ENCODE measurements around the gene ASCC1.

- no peak for TF ChIP-seq CTCF (IDR thresholded peaks at IDR 0.05; ENCODE audit: insufficient read depth, low read depth, low read length)
- no peak for TF ChIP-seq EZH2 (IDR thresholded peaks at IDR 0.05; ENCODE audit: insufficient read depth, low read length)
Observed at GRCh38 chr10:72173619-72174296, 42.3 kb downstream of the ASCC1 start.
